KBM-7 (cell line): ENCODE measurements around the gene NOXA1.
"Not testable (repeated sequence)": the region's sequence is repeated elsewhere in the genome, so short reads cannot be mapped to it uniquely, and the experiment has no call there.

Source experiments
- DNase-seq: peaks from one replicate; pipeline ENCODE4 v3.0.0-alpha.2; 2015
- in situ Hi-C: fragments of 300-500 bp; cut with MboI; formaldehyde crosslinking; loops from 2 replicates; pipeline ENCODE4 v1.14.3; 2020; ENCODE audit warnings: low sequenced_read_pairs, low pct_unique_long_range_greater_than_20kb, mixed read lengths

Gene NOXA1

DNA sequence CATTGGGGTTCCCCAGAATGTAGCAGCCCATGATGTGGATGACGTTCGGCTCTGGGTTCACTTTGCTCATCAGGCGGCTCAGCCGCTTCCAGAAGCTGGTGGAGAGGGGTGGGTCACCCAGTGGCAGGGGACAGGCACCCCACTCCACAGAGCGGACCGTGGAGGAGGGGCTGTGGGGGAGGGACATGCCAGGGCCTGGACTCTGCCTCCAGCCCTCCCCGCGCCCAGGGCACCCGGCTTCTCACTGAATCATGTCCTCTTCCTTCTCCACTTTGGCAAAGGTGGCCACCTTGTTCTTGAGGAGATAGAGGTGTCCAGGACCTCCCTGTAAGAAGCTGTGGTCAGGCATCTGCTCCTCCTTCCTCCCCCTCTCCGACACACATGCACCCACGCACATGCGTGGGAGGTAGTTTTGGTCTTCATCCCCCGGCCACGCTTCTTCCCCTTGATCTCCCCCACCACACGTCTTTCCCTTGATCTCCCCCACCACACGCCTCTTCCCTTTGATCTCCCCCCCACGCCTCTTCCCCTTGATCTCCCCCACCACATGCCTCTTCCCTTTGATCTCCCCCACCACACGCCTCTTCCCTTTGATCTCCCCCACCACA, 26.8 kb downstream of the NOXA1 start:
- peak; percentile 51 for DNase-seq
- in situ Hi-C loops: no loop called here

DNA sequence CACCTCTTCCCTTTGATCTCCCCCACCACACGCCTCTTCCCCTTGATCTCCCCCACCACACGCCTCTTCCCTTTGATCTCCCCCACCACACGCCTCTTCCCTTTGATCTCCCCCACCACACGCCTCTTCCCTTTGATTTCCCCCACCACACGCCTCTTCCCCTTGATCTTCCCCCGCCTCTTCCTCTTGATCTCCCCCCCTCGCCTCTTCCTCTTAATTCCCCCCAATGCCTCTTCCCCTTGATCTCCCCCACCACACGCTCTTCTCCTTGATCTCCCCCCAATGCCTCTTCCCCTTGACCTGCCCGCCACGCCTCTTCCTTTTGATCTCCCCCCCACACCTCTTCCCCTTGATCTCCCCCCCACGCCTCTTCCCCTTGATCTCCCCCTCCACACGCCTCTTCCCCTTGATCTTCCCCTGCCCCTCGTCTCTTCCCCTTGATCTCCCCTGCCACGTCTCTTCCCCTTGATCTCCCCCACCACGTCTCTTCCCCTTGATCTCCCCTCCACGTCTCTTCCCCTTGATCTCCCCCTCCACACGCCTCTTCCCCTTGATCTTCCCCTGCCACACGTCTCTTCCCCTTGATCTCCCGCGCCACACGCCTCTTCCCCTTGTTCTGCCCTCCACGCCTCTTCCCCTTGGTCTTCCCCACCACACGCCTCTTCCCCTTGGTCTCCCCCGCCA, 27.5 kb downstream of the NOXA1 start:
- in situ Hi-C loops, DNase-seq: not testable (repeated sequence)

- DNase-seq, in situ Hi-C loops: not testable (repeated sequence)
Observed at GRCh38 chr9:137451264-137452005, 28.2 kb downstream of the NOXA1 start.

GRCh38 chr9:137452006-137452760, 29.0 kb downstream of the NOXA1 start:
- no peak for DNase-seq
- in situ Hi-C loops: no loop called here

DNA sequence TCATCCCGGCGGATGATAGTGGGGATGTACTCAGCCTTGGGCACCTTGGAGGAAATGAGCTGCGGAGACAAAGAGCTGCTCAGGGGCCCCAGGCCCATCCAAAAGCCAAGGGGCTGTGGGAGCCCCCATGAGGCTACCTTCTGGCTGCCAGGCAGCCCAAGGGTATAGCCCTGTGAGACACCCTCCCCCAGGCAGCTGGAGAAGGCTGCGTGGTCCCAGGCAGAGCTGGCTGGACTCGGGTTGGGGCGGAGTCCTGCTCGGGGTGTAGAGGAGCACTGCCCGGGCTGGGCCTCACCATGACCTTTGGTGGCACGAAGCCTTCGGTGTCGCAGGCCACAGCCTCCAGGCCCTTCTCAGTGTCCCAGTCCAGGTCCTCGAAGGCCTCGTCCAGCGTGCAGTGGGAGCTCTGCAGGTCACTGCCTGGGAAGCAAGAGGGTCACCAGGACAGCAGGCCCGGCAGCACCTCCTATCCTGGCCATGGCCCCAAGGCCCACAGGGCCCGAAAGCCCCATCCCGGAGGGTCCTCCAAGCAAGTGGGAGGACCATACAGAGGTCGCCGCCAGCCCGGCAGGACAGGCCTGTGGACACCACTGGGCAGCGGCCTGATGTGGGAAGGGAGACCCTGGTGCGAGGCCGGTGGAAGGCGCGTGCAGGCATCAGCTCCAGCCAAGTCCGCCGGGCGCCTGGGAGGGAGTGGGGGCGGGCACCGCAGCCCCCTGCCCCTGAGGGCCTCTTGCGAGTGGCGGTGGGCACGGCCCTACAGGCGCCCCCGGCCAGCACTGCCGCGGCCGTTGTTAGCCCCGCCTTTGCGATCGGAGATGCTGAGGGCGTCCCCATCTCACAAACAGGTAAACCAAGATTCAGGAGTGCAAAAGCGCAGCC, 29.8 kb downstream of the NOXA1 start:
- no peak for DNase-seq
- in situ Hi-C loops: no loop called here

- no peak for DNase-seq
- in situ Hi-C loops: no loop called here
Observed at GRCh38 chr9:137453643-137454081, 30.5 kb downstream of the NOXA1 start.

GRCh38 chr9:137454145-137454596, 31.0 kb downstream of the NOXA1 start:
- DNase-seq: no peak
- in situ Hi-C loops: no loop called here

DNA sequence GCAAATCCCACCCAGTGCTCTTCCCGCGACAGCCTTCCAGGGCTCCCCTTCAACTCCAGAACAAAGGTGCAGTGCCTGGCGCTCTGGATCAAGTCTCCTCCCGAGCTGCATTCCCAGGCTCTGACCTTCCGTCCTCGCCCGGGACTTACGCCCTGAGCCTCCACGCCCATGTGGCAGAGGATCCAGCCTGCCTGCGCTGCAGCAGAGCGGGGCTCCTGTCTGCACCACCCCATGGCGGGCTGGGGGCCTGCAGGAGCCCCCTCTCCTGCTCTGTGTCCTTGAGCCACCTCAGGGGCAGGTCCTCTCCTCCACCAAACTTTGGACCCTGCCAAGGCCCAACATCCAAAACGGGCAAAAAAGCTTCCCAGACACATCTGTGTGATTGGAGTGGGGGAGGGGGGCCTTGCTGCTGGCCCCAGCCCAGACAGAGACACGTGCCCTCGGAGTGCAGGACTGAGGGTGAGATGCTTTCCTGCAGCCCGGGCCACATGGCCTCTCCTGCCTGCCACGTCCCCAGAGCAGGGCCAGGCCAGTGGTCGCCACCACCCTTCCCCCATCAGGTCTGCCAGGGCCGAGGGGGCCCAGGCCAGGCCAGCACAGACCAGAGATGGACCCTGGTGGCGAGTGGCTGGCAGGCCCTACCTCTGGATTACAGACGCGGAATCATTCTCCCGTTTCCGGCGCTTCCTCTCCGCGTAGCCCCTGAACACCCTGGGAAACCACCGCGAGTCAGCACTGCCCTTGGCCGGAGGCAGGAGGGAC, 31.6 kb downstream of the NOXA1 start:
- in situ Hi-C loops: no loop called here
- DNase-seq: no peak

DNA sequence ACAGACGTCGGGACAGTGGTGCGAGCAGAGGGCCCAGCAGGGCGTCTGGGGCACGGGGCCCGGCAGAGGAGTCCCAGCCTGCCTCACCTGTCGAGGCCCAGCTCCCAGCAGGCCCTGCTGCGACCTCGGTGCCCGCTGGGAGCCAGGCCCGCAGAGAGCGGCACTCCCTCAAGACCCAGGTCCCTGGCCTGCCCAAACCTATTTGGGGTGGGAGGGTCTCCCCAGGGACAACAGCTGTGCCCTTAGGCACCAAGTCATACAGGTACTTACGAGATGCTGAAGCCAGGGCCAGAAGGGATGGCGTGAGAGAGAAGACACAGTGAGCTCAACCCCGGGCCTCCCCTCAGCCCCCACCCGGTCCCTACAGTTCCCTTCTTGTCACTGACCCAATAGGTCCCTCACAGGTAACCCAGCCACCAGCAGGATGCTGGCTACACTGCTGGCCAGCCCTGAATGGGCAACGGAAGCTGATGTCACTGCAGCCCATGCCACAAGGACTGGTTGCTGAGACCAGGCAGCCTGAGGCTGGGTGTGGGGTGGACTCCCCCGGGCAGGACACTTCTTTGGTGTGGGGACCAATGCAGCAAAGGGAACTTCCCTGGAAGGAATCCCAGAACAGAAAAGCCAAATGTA, 32.3 kb downstream of the NOXA1 start:
- DNase-seq: no peak
- in situ Hi-C loops: no loop called here

GRCh38 chr9:137456061-137456863, 33.1 kb downstream of the NOXA1 start:
- DNase-seq: no peak
- in situ Hi-C loops: no loop called here

GRCh38 chr9:137456864-137457405, 33.7 kb downstream of the NOXA1 start:
- in situ Hi-C loops: no loop called here
- DNase-seq: no peak

DNA sequence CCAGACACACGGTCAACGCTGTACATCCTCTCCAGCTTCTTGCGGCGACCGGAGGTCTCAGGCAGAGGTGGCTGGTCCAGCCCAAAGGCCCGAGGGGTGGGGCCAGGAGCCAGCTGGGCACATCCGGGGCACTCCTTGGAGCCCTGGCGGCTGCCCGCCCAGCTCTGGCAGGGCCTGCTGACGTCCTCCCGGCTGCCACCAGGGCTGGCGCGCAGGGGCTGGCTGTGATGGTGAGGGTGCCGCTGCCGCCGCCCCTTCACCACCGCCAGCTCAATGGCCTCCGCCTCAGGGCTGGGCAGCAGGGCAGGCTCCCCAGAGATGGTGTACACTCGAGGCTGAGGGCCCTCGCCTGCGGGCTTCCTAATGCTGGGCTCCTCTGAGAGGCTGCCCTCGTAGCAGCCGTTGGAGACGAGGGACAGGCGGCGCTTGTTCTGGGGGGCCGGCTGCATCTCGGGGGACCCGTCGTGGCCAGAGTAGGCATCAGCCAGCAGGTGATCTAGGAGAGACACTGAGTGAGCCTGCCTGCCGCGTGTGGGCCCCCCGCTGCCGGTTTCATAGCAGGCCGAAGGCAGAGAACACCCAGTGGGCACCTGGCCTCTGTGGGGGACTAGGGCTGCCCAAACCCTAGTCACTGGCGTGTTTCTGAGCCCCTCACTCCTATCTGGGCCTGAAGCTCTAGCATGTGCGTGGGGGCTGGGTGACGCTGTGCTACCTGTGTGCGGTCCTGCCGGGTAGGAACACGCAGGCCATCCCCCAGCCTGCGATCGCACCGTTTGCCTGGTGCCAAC, 34.4 kb downstream of the NOXA1 start:
- DNase-seq: no peak
- in situ Hi-C loops: no loop called here

DNA sequence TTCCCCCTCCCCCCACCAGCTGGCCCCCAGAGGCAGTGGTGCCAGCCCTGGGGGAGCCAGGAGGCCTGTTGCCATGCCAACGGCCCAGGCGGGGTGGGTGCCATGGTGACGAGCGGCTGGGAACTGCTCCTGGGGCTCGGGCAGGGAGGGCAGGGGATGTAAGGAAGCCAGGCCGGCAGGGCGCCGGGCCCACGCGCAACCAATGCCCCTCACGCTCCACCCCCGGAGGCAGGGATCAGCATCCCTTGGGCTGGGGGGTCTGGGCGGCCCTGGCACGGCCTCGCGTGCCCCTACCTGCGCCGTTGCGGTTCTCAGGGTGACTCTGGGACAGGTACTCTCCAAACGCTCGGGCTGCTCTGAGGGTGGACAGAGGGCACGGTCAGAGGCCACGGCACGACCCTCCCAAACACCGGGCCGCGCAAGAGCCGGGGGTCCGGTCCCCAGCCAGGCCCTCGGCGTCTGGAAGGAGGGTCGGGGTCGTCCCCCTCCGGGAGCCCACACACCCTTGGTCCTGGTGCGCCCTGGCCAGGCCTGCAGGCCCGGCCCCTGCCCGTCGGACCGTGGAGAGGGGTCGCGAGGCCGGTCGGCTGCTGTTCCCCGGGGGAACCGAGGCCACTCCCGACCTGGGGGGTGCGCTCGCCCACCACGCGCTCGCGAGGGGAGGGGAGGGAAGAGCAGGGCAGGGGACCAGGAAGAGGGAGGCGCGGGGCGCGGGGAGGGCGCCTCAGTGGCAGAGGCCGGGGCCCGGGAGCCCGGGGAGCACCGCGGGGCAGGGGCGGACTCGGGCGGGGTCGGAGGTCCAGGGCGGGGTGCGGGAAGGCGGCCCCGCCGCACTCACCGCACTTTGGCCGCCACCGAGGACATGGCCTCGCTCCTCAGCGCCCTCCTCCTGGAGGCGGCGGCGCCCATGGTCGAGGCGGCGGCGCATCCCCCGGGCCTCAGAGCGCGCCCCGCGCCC, 35.3 kb downstream of the NOXA1 start:
- no peak for DNase-seq

GRCh38 chr9:137459152-137459600, 36.0 kb downstream of the NOXA1 start, which contains the start of gene NSMF:
Gene NSMF (minus strand): TSS chr9:137459334. CDS start chr9:137459102, 232 bp downstream.
- peak; percentile 89 for DNase-seq
- in situ Hi-C loops: no loop called here

More for the DNA sequence above, 35.3 kb downstream of the NOXA1 start:
- in situ Hi-C loops: no loop called here
